Breast epithelium (tissue), 3 donors: ENCODE results near the gene GSX1.

ENCODE experiments used
- CTCF ChIP-seq, 3 donors: fragments of 450-650 bp; IDR thresholded peaks; one replicate each; pipeline ENCODE4 v1.5.1; 2016 to 2017; ENCODE audit warnings: antibody characterized with exemption in 3 of 3, mild to moderate bottlenecking in 3 of 3, moderate library complexity in 3 of 3
- POLR2A ChIP-seq: fragments of 450-650 bp; IDR thresholded peaks from one replicate; pipeline ENCODE4 v1.6.1; 2016; ENCODE audit warnings: antibody characterized with exemption, mild to moderate bottlenecking, moderate library complexity

- TF ChIP-seq CTCF (IDR thresholded peaks at IDR 0.05) (no peak), POLR2A (no peak)
Observed at GRCh38 chr13:27775943-27776342, 16.3 kb upstream of the GSX1 start.
